Mesenteric fat pad (tissue), 1 donor: Measurements from ENCODE around the gene TMEM248. TPM values are rescaled to one million over a fixed set of nuclear protein-coding genes. Genes with fewer than 3 reads are reported as not detected.
"Not testable (repeated sequence)": the region's sequence is repeated elsewhere in the genome, so short reads cannot be mapped to it uniquely, and the experiment has no call there.

Source experiments
- DNase-seq: peaks from one replicate; pipeline ENCODE4 v3.0.0-alpha.2; 2020; ENCODE audit warnings: low spot score
- total RNA-seq: library from RNA; stranded (reverse); fragmentation: NEBNext Ultra II Directional; extraction: Animal tissue kit (Norgen Biotek cat#: 25700); gene quantifications from one replicate; pipeline ENCODE4 v1.2.1, GENCODE V29; 2021
- donor health status: DM: yes; HTN: yes; CAD: no.

TMEM248 gene
- total RNA-seq, 1 donor from 2014 or later, result 84.8 TPM

- DNase-seq, result peak; percentile 98
These were observed 75.6 kb downstream of the TMEM248 start, which contains the start of gene TYW1 for GRCh38 chr7:66996444-66997191. Gene TYW1 (plus strand): TSS chr7:66996833. CDS start chr7:66996979, 146 bp downstream.

GRCh38 chr7:67000601-67001258, 79.7 kb downstream of the TMEM248 start:
- not testable (repeated sequence) for DNase-seq

GRCh38 chr7:67004145-67004544, 83.1 kb downstream of the TMEM248 start:
- not testable (repeated sequence) for DNase-seq

GRCh38 chr7:67006965-67007364, 85.9 kb downstream of the TMEM248 start:
- DNase-seq, result no peak

Other genes starting within 250 kb of the TMEM248 start
- gene RABGEF1, start 180.5 kb upstream of the TMEM248 start, total RNA-seq, result 41.1 TPM
- 189 TPM for gene SBDS, start 74.4 kb downstream of the TMEM248 start, total RNA-seq
- gene TYW1, start 75.6 kb downstream of the TMEM248 start, total RNA-seq, result 18.9 TPM